ENCODE data around the gene SORL1.
A peak's percentile ranks its signal among the peaks of the same experiment; 100 is the strongest.

Gene SORL1

DNA sequence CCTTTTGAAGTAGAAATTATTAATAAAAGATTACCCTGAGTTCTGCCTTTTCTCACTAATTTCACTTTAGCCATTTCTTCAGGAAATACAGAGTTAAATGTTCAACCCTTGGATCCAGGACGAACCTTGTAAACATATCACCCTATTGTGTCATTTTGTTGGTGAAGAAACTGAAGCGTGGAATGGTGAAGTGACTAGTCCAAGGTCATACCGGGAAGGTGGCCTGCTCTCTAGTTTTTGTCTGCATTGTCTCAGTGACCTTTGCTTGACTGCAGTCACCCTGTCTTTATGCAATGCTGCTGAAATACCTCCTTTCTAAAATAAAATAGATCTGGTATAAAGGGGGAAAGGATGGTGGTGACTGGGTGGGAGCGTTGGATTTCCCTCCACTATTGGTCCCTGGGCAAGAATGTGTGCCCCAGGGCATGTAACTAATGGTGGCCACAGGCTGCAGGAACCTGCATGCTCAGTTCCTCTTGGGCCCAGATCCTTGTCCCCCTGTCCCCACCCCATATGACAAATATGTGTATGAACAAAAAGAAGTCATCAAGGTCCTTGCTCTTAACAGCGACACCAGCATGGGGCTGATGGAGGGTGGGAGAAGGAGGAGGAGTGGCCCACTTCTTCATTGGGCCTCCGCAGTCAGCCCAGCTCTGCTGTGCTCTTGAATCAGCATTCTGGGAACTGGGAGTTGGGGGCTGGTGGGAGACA, 1.6 kb downstream of the SORL1 start:
- no peak for DNase-seq (ENCODE audit: low spot score)

DNA sequence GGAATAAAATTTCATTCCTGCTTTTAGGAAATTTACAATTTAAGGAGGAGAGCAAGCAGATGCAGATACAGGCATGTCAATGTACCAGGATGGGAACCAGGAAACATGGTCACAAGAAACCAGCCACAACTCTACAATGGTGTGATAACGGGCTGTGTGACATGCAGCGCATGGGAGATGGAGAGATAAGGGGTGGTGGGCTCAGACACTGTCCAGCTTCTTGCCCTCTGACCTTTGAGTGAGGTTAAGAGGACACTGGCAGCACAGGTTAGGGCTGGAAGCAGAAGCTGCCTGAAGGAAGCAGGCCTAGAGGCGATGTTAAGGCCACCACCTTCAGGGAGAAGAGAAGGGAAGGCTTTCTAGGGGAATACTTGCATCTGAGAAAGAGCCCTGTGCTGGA, 3.0 kb downstream of the SORL1 start:
- DNase-seq (ENCODE audit: low spot score) = no peak

DNA sequence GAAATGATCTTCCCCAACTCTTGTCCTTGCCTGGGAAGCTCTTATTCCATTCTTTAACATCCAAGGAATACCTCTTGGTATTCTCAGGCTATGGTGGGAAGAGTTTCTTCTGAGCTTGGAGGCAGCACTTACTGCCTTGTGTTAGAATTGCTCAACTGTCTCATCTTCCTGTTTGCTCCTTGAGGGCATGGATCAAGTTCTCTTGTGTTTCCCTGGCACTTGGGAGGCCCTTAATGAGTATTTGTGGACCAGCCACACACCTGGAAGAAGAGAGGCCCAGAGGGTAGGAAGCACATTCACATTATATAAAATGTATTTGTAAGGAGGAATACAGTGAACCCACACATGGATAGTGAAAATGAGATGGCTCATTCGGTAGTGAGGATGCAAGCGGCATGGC, 4.0 kb downstream of the SORL1 start:
- DNase-seq (ENCODE audit: low spot score) = no peak

DNA sequence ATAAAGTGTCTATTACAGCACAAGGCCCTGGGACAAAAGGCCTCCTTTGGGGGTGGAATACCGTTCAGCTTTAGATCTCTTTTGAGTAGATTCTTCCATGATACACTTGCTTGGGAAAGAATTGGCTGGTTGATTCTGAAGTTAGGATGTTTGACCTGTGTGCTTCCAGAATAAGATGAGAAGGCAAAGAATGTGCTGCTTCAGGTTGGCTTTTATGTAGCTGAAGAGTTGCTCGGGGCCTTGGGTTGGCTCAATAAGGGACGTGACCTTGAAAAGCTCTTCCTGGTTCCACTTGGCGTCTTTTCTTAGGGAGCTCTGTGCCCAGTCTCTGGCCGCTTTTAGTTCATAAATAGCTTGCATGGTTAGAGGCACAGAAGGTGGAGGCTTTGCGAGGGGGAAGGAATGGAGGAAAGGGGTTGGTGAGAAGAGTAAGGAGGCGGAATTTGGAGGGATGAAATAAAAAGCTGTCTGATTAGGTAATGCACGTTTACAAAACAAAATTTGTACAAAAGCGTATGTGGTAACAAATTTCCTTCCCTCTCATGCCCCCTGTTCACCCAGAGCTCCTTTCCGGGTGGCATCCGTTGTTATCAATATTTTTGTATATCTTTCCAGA, 4.8 kb downstream of the SORL1 start:
- DNase-seq (ENCODE audit: low spot score) = no peak

DNA sequence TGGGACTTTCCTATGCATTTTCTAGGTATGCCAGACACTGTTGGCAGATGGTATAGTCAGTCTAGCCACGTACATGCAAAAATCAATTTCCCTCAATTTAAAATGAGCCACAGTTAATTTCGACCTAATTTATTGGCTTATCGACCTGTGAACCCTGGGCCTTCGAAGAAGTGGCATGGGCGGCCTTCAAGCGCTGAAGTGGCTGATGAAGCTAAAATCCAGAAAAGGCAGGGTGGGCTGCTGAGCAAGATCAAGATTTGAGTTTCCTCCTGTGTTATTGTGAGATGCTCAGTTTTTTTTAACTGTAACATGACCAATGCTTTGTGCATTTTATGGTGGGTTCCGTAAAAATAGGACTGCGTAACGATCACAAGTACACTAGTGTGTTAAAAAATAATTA, 6.4 kb downstream of the SORL1 start:
- DNase-seq (ENCODE audit: low spot score) = no peak

DNA sequence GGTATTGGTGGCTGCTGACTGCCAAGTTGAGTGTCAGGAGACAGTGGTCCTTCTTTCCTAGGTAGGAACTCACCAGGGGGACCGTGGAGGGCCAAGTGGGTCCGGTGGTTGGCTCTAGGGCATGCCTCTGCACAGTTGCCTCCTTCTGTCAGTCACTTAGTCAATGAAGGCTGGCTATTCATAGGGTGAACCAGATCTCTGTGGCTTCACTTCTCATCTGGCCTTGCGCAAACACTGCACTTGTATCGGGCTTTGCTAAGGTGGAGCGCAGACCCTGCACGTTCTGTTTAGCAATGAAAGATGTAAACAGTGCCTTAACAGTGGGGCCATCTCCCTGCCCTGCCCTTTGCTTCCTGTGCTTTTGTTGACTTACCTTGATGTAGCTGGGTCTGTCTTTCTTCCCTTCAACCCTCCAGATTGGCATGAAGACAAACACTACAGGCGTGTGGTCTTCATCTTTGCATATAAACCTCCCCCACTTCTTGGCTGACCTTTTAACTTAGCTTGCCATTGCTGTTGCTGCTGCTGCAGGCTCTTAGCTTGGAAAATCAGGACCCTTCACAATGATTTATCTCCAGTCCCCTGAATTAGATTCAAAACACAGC, 7.4 kb downstream of the SORL1 start:
- DNase-seq (ENCODE audit: low spot score) = no peak

DNA sequence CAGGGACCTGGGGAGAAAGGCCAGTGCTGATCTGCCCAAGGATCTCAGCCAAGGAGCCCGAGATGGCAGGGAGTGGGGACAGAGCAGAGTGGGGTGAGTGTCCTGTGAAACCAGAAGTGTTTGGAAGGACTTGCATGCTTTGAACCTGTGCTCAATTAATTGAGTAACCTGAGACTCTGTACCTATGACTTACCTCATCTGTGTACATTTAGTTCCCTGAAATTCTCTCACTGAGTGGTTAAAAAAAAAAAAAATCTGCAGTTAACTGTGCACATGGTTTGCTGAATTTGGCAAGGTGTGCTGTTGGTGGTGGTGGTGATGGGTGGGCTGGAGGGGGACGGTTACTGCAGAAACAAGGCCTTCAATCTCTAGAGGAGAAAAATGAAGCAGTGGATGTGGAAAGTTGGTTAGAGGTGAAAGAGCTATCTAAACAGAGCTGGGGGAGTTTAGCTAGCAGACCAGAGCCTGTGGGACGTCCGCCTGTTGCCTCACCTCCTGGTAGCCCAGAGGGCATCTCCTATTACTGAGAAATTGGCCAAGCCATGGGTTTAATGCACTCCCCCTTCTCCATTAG, 8.9 kb downstream of the SORL1 start:
- no peak for DNase-seq (ENCODE audit: low spot score)

DNA sequence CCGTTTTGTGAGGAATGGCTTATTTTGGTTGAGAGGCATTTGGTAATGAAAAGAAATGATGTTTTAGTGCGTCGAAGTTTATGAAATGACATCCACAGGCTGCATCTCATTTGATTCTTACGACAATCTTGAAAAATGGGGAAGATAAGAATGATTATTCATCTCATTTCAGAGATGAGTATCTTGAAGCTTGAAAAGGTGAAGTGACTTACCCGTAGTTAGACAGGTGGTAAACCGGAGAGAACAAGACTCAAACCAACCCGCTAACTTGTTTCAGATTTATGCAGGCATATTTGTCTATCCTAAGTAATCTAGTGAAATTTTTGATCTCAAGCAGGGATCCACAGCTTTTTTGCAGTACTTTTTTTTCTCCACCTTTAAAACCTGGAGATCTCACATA, 9.7 kb downstream of the SORL1 start:
- DNase-seq (ENCODE audit: low spot score) = no peak

DNA sequence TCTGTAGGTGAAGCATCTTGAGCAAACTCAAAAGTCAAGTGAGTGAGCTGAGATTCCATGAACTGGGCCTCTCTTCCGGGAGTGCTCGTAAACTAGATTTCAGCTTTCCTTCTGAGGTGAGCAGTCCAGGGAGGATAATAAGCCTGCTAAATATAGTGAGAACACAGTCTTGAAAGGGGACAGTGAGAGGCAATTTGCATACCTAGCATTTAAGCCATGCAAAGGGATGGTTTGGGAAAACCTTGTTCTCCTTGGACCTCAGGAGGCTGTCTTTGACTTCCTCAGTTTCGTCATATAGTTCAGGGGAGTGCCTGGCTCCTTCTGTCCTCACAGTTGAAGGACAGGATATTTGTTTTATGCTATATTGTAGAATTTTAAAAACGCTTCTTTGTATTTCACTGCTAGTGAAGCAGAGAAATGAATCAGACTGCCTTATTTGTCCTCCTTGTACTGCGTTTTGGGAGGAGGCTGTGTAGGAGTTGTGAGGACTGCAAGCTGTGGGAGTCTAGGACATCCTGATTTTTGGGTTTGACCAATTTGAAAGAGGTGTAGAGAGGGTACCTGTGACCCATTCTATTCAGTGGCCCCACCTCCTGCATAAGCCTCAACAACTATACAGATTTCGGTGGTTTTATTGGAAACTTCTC, 11.7 kb downstream of the SORL1 start:
- no peak for DNase-seq (ENCODE audit: low spot score)

DNA sequence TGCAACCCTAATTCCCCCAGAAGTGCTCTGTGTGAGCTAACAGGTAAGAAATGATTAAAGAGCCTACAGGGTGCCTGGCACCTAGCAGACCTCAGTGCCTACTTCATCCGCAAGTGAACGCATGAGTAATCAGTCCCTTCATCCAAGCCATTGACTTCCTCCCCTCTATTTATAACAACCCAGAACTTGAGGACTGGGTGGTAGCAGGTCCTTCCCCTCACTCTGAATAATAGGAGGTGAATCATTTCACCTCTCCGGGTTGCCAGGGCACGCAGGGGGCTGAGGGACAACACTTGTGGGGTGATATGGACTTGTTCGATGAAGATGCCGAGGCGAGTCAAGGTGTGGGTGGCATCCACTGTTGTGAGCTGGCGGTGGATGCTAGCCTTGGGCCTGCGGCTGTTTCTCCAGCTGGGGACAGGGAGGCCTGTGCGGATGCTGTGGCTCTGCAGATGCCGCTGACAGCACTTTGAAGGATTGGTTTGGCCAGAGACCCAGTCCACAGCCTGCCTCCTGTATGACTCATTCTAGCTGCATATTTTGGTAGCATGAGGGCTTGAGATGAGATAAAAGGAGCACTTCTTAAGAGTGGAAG, 12.3 kb downstream of the SORL1 start:
- no peak for DNase-seq (ENCODE audit: low spot score)

DNA sequence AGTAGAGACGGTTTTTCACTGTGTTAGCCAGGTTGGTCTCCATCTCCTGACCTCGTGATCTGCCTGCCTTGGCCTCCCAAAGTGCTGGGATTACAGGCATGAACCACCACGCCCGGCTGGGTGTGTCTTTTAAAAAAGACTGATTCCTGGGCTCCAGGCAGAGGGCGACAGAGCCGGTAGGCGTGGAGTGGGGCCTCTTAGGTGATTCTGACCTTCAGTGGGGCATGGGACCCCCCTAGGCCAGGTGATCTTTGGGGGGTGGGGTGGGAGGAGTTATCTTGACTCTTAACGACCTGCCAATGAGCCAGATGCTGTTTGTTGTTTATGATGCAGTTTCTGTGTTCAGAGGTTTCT, 13.6 kb downstream of the SORL1 start:
- DNase-seq (ENCODE audit: low spot score) = no peak

DNA sequence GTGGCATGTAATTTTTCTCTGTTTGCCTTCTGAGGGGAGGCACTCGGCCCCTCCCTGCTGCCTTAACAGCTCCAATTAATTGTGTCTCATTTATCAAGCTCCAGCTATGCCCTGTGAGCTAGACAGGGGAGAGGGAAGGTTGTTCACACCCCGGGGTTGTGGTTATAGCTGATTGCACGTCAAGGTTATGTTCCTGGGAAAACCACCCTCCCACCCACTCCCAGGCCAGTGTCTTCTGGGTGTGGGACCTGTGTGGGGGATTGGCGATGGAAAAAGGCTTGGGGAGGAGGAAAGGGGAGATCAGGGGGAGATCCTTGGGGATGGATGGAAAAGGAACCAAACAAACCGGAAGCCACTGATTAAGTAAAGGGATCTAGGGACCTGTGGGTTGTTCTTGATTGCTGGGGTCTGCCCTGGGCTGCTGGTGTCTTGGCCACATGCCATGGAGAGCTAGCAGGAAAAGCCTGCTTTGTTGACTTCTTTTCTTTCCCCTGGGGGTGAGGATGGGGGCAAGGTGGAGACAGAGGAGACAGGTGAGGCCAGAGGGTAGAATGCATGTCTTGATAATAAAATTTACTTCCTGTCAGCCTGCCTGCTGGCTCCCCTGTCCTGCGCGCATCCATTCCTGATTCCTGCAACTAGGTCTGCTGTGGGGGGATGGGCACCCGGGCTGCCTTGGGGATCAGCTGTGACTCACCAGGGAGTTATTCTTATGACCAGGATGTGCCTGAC, 14.1 kb downstream of the SORL1 start:
- DNase-seq (ENCODE audit: low spot score) = peak; percentile 40

DNA sequence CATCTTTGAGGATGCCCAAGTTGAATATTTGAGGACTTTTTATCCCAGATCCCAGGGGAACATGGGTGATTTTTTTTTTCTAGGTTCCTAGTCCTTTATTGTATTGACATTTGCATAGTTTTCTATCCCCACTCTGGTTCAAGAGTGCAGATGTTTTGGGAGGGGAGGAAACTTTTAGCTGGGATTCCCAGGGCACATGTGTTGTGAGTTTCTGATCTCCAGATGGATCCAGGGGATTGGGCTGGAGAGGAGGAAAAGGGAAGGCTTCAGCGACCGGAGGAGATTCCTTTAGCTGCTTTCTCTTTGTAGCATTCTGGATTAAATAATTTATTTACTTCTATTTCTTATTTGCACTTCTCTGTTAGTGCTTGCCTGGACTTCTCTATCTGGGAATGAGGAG, 15.4 kb downstream of the SORL1 start:
- DNase-seq (ENCODE audit: low spot score) = no peak

DNA sequence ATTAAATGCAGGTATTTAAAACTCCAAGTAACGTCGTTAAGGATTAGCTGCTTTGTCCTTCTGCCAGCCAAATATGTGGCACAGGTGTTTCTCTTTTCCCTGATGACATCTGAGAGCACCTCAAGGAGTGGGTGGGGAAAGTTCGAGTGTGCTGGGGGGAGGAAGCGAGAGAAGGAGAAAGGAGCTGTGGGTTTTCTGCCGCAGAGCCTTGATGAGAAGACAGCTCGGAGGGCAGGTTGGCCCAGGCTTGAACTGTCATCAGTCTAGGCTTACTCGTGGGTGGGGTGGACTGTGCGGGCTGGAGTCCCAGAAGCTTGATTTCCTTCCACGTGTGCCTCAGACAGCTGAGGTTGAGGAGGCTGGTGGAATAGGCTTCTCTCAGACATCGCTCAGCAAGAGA, 15.9 kb downstream of the SORL1 start:
- no peak for DNase-seq (ENCODE audit: low spot score)

DNA sequence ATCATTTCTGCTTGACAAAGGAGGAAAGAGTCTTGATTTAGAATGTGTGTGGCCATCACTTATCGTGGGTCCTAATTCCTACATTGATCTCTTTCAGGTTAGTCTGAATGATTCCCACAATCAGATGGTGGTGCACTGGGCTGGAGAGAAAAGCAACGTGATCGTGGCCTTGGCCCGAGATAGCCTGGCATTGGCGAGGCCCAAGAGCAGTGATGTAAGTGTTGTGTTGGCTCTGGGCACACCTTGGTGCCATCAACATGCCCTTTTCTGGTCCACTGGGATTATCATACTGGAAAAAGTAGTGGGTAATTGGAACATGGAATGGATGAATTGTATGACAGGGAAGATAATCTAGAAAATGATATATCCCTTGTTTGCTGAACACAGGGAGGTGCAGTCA, 17.8 kb downstream of the SORL1 start:
- DNase-seq (ENCODE audit: low spot score) = no peak

DNA sequence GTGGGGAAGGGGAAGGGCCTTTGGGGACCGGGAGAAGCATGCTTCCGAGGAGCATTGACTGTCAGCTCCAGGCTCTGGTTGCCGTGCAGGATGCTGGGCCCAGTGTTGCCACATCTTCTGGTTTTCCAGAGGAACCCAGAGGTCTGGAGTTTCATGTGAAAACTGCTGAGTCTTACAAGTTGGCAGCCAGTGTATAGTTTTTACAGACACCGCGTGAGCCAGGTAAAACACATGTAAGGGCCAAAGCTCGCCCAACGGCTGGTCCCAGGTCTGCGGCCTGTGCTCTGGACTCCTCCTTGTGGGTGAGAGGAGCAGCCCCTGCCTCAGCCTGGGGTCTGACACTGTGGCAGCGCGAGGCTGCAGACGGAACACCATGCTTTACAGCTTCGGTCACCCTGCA, 19.1 kb downstream of the SORL1 start:
- no peak for DNase-seq (ENCODE audit: low spot score)

DNA sequence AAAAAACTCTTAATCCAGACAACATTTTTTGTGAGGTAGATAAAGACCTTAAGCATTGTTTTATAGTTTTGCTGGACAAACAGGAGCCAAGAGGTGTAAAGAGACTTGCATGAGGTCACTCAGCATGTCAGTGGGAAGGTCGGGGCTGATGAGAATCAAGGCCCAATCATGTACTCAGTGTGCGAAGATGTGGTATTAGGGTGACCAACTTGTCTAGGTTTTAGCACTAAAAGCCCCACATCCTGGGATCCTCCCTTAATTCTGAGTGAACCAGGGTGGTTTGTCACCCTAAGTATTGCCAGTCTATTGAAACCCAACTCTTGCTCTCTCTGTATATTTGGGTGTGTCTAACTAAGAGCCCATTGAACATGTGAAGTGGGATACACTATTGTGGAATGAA, 20.2 kb downstream of the SORL1 start:
- no peak for DNase-seq (ENCODE audit: low spot score)

DNA sequence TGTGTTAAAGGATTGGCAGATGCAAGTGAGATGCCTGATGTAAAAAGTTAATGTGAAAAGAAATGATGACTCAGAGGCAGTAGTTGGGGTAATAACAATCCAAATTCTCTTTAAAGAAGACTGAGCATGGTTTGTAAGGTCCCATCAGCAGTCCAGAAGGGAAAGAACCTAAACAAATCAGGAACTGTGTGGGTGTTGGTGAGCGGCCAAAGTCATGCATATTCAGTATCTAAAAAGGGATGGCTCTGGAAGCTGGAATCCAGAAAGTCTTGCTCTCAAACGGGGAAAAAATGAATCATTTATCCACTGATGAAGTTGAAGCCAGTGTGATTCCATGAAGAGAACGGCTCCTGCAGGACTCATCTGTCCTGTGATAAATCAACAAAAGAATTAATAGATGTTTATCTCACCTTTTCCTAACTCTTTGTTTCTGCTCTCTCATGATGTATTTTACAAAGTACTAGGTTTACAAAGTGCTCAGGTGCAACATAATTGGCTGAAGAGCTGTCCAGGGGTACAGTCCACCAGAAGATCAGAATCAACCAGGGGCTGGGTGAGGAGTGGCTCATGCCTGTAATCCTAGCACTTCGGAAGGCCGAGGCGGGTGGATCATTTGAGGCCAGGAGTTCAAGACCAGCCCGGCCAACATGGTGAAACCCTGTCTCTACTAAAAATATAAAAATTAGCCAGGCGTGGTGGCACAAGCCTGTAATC, 21.1 kb downstream of the SORL1 start:
- no peak for DNase-seq (ENCODE audit: low spot score)

DNA sequence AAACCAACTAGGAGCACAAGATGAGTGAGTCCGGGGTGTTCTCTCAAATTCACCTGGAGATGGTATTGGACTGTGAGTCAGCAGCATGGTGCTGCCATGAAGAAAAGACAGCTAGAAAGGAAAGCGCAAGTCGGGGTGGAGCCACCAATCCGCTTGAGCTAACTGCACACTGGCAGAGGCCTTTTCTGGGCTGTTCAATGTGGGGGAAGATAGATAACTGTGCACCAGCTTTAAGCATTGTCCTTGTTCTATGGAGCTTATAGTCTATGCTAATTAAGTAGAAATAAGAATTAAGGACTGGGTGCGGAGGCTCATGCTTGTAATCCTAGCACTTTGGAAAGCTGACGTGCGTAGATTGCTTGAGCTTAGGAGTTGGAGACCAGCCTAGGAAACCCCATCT, 22.6 kb downstream of the SORL1 start:
- DNase-seq (ENCODE audit: low spot score) = no peak

DNA sequence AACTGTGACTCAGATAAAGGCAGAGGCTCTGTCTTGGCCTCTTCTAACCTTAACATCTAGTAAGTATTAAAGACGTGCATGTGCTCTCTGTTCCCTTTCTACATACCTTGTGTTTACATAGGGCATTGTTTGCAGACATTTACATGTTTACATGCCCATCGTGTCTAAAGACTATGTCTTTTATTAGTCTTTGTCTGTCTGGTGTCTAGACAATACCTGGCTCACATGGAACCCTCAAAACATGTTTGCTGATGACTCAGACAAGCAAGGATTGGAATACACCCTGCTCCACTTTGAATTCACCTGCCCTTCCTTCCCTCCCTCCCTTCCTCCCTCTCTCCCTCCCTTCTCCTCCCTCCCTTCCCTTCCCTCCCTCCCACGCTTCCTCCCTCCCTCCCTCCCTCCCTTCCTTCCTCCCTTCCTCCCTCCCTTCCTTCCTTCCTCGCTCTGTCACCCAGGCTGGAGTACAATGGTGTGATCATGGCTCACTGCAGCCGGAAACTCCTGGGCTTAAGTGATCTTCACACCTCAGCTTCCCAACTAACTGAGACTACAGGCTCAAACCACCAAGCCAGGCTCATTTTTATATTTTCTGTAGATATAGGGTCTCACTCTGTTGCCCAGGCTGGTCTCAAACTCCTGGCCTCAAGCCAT, 24.4 kb downstream of the SORL1 start:
- DNase-seq (ENCODE audit: low spot score) = no peak

Data from D341Med (cell line).